ENCODE results near the gene DIPK1A.

DIPK1A gene

DNA sequence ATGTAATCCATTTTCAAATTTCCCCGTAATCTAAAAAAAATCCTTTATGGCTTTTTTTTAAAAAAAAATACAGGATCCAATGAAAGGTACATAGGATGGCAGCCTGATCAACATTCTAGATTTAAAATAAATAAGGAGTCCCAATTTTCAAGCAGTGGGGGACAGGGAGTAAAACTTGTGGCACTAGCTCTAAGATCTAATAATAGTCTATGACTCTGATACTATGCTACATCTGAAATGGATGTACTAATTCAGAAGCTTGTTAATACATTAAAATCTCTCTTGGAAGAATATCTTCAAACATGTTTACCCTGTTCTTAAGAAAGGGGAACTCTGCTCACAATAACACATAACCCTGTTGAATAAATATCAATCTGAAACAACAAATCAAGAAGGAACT, 8.5 kb downstream of the DIPK1A start:
- DNase-seq (ENCODE audit: low spot score) = no peak

DNA sequence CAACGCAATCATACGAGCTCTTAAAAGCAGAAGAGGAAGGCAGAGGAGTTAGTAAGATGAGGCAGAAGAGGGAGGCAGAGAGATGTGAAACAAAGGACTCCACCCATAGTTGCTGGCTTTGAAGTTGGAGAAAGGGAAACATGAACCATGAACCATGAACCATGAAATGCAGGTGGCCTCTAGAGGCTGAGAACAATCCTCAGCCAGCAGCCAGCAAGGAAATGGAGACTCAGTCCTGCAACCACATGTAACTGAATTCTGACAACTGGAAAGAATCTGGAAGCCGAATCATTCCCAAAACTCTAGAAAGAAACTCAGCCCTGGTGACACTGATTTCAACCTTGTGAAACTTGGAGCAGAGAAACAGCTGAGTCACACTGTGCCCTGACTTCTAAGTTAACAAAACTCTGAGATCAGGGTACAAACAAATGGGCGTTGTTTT, 10.1 kb downstream of the DIPK1A start:
- DNase-seq (ENCODE audit: low spot score) = peak; percentile 71

DNA sequence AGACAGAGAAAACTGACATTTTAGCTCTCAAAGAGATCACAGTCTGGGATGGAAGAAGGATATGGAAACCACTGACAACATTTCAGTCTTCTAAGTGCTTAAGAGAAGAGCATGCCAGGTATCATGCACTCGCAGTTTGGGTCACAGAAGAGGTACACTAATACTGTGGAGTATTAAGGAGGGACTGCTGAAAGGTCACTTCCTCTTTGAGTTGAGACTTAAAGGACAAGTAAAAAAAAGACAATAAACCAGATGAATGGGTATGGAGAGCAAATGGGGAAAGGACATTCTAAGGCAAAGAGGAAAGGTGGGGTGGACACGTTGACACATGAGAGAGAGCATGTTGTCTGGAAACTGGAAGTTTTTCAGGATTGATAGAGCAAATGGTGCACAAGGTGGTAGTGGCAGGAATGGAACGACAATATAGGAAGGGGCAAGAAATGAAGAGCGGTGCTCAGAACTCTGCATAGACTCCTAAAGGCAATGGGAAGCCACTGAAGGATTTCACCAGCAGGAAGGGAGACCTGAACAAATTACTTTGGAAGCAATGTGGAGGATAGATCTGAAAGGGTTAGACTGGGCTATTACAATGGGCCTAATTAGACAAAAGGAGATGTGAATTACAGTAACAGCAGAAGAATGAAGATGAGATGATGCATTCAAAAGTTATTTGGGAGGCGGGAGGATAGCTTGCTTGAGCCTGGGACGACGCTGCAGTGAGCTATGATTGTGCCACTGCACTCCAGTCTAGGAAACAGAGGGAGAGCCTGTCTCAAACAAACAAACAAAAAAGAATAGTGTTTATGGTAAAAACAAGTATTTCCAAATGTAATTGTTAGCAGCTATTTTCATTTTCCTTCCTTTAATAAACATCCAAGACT, 11.1 kb downstream of the DIPK1A start:
- DNase-seq (ENCODE audit: low spot score) = peak; percentile 71

DNA sequence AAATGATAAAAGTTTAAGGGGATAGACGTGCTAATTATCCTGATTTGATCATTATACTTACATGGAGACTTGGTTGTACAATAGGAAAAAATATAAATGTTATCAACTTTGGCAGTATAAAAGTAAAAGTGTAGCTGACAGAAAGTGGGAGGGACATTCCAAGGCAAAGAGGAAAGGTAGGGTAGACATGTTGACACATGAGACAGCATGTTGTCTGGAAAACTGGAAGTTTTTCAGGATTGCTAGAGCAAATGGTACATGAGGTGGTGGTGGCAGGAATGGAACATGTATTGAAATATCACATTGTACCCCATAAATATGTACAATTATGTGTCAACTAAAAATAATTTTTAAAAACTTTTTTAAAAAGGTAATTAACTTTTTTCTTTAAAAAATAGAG, 13.2 kb downstream of the DIPK1A start:
- DNase-seq (ENCODE audit: low spot score) = no peak

DNA sequence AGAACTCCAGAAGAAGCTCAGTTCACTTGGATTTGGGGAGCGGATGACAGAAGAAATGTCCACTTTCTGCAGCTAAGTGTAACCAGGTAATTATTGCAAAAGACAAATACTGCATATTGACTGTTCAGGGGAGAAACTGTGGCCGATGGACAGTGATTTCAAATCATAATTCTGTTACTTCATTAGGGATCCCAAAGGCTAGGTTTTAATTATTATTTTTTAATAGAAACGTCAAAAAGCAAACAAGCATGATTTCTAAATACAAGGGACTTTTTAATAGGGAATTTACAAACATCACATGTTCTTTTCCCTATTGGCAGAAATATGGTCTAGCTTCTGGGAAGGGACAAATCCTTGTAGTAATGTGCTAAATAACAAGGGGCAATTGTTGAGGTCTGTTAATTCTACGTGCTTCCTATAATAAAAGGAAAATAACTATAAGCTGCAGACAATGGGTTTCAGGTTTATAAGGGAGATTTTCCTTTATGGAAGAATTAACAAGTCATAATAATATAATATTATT, 15.5 kb downstream of the DIPK1A start:
- no peak for DNase-seq (ENCODE audit: low spot score)

DNA sequence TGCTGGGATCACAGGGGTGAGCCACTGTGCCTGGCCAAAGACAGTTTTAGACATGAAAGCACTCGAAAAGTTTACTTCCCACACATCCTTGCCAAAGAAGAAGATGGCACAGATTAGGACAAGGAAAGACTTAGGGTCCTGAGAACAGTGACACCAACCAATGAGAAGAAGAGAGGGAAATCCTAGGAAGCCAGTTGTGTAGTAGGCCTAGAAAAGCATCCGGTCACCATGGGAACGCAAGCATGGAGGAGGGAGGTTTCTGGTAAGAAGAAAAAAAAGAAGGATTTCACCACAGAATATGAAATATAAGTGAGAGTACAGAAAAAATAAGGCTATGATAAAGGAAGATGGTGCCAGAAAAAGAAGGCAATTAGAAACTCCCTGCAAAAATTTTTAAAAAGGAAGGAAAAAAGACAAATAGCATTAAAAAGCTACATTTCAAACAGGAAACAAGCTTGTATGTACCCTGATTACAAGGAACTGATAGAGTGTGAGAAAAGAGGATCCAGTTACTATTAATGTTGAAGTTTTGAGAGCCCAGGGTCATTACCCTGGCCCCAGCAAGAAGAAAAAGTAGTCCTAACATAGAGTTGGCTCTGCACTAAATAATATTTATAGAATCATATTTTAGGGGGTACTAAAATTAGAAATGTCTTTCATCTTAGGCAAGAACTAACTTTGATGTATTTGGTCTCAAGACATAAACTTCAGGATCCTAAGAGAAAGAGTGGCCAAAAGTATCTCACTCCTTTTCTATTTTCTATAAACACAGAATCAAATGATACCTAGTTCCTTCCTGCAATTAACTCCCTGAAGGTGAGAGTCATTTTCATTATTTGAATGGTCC, 16.1 kb downstream of the DIPK1A start:
- no peak for DNase-seq (ENCODE audit: low spot score)

DNA sequence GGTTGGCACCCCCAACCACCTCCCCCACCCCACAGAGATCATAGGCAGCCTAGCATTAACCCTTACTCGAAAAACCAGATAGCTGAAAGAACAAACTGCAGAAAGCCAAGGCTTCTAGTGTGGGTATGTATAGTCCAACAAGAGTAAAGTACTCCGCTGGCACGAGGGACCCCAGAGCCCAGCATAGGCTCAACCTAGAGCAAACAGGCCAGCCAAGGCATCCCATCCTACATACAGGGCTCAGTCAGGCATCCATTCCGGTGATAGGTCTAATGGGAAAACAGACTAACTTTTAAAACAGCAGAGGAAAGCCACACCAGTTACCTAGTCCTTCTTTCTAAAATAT, 17.8 kb downstream of the DIPK1A start:
- no peak for DNase-seq (ENCODE audit: low spot score)

DNA sequence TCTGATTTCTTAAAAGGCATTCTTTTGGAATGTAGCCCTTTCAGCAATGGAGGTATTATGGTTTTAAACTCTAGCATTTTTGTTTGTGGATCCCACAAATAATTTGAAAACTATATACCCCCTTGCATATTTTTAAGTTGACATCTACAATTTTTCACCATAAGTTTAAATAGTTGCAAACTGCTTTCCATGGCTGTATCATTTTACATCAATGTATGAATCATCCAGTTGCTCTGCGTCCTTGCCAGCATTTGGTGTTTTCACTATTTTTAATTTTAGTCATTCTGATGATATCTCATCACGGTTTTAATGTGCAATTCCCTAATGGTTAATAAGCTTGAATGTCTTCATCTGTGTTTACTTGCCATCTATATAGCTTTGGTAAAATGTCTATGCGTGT, 20.7 kb downstream of the DIPK1A start:
- DNase-seq (ENCODE audit: low spot score) = no peak

DNA sequence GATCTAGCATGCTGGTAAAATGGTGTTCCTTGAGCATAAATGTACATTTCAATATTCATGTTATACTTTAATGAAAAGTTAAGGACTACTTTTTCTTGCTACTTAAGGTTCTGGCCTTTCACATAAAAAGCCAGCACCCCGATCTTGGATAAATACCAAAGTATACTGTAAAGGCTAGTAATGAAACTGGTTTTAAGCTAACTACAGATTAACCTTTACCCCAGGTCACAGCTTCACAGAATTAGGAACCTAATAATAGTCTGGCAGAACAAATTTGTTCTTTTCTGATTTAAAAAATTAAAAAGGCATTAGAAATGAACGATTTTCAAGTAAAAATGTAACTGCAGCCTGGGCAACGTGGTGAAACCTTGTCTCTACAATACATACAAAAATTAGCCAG, 23.5 kb downstream of the DIPK1A start:
- DNase-seq (ENCODE audit: low spot score) = no peak

DNA sequence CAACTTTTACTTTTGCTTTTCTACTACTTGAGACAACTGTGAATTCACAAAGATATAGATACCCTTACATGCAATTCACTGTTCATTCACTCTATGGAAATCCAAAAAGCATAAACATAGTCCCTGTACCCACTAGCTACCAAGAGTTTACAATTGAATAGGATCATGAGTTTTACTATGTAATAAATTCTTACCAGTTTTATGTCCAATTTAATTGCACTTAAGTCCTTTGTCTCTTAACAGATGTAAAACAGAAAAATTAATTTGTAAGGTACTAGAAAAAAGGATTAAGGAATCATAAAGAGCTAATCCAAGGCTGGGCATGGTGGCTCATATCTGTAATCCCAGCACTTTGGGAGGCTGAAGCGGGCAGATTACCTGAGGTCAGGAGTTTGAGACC, 24.4 kb downstream of the DIPK1A start:
- DNase-seq (ENCODE audit: low spot score) = no peak

DNA sequence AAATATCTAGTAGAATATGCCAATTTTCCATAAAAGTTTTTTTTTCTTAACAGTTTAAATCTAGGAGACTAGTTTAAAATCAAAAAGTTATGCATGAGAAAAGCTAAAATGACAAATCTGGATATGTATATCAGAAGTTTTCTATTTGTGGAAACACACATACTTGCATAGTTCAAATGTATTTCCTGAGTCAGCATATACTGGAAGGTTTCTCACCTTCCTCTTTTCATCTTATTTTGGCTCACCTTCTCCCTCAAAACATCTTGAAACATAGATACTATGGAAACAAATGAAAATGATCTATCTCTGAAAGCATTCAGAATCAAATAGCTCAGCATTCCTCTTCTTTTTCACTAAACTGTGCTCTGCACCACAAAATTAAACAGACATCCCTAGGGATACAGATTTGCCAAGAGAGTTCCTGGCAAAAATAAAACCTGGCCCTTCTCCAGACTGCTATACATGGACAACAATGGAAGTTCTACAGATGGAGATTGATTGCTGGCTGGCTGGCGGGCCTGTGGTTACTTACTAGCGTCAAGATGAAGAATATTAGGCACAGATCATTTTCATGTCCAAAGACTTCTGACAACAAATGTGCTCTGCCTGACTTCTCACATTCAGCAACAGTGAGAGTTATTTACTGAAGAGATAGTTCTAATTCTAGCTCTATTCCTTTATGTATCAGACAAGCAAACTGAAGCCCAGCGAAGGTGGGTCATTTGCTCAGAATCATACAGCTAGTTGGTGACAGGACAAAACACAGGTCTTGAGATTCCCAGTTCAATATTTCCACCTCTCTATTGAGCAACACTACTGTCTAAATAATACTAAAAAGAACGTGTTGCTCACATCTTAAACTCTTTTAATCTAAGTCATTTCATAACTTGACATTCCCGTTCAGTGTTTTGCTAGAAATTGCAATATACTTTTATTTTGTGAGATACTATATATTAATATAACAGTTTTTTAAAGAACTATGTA, 26.6 kb downstream of the DIPK1A start:
- peak; percentile 80 for DNase-seq (ENCODE audit: low spot score)

DNA sequence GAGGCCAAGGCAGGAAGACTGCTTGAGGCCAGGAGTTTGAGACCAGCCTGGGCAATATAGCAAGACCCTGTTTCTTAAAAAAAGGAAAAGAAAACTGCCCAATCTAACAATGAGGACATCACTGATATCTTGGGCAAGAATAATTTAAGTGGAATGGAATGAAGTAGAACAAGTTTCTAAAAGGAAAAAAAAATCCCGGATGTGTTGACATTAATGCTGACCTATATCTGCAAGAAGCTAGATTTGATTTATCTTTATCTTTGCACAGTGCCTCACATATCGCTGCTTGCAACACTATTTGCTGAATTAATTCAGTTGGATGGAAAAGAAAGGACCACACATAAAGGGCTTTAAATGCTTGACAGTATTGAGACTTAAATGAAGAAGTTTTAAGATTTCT, 27.8 kb downstream of the DIPK1A start:
- DNase-seq (ENCODE audit: low spot score) = no peak

DNA sequence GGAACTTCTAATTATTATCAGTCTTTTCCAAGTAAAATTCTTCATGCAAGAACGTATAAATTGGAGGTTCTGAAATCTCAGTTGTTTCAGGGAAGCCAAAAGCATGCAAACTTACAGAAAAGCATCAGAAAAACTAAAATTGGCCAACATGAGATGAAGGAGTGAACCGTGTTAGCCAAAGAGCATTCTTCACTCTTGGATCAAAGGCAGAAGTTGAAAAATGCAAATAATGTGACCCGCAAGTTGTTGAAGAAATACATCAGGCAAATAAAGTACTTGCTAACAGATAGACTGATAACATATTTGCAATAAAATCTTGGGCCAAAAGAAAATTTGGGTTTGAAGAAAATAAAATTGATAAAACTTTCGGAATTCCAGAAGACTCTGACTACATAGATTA, 29.6 kb downstream of the DIPK1A start:
- no peak for DNase-seq (ENCODE audit: low spot score)

DNA sequence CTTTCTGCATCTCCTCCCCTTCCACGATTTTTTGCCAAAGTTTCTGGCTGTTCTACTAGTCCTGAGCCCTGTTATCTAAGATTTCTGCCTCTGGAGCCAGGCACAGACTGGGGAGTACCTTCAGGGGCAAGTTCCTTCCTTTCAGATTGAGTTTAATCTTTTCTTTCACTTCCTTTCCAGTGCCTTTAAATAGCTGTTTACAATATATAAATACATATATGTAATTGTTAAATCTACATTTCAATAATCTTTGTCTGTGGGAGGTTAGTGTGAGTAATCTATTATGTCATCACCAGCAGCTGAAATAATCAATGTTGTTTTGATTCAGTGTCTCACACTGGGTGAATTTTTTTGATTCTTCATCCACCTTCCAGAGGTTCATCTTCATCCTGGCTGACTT, 31.8 kb downstream of the DIPK1A start:
- DNase-seq (ENCODE audit: low spot score) = no peak

DNA sequence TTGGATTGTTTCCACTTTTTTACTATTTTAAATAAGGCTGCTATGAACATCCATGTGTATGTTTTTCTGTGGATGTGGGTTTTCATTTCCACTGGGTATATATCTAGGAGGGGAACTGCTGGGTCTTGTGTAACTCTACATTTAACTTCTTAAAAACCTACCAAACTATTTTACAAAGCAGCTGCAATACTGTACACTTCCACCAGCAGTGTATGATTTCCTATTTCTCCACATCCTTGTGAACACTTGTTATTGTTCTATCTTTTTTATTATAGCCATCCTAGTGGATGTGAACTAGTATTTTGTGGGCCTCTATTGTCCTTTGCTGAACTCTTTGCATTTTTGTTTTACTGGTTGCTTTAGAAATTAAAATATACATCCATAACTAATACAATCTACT, 33.4 kb downstream of the DIPK1A start:
- no peak for DNase-seq (ENCODE audit: low spot score)

DNA sequence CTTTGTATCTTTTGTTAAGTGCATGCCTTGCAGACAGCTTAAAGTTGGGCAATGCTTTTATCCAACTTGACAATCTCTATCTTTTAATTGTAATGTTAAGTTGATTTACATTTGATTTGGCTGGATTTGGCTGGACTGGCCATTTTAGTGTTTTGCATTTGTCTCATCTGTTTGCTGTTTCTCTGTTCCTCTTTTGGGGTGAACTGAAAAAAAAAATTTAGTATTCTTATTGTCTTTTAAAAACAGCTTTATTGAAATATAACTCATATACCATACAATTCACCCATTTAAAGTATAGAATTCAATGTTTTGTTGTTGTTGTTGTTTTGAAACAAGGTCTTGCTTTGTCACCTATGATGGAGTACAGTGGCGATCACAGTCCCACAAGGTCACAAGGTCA, 34.4 kb downstream of the DIPK1A start:
- DNase-seq (ENCODE audit: low spot score) = no peak

DNA sequence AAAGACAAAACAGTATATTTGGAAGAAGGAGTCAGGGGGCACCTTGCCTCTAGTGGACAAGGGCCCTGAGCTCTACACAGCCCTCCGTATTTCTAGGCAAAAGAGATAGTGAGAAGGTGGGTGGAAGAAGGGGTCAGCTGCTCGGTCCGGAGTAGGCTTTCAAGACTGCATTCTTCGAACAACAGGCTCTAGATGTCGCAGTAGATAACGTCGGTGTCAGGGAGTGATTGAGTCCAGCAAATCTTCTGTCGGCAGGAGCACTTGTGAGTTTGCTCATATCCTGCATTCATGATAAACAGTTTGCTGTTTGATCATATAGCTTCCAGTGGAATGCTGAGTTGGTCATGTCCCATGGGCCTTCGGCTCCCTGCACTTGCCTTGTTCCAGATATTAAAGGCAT, 36.8 kb downstream of the DIPK1A start:
- no peak for DNase-seq (ENCODE audit: low spot score)

DNA sequence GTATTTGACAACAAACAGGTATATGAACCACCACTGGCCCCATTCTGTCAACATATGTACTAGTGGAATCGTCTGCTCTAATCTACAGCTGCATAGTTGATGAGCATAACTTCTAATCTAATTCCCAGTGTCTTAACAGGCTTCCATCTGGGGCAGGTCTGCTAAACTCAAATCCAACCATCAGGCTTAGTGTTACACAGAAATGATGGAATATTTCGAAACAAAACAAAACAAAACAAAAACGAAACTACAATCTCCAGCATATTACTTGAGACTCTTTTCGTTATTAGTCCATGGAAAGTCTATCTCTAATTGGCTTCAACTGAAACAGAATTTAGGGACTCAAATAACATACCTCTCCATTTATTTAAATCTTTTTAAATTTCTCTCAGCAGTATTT, 37.6 kb downstream of the DIPK1A start:
- DNase-seq (ENCODE audit: low spot score) = peak; percentile 12

DNA sequence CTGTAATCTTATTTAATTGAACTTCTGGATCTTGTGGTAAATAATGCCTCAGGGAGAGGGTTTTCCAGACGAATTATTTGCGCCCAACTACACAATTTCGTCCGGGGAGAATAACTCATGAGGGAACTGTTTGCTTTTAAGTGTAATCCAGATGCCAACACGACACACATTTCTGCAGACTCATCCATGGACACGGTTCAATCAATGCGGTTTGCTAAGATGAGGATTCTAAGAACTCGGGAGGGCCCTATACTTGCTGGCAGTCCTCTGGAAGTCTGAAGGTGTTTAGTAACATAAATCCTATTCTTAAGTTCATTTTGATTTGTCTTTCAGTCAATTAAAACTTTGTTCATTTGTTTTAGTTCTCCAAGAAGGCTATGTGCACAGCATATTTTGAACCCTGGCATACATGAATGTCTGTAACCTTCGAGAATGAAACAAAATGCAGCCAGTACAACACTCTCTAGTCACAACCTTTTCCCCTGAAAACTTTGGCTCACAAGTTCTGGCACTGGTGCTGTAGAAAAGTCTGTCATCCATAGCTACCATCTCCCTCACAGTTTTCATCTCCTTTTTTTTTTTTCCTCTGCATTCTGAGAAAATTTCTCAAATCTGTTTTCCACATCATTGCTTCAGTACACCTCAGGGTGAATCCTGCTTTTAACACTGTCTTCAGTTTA, 38.8 kb downstream of the DIPK1A start:
- DNase-seq (ENCODE audit: low spot score) = peak; percentile 71

DNA sequence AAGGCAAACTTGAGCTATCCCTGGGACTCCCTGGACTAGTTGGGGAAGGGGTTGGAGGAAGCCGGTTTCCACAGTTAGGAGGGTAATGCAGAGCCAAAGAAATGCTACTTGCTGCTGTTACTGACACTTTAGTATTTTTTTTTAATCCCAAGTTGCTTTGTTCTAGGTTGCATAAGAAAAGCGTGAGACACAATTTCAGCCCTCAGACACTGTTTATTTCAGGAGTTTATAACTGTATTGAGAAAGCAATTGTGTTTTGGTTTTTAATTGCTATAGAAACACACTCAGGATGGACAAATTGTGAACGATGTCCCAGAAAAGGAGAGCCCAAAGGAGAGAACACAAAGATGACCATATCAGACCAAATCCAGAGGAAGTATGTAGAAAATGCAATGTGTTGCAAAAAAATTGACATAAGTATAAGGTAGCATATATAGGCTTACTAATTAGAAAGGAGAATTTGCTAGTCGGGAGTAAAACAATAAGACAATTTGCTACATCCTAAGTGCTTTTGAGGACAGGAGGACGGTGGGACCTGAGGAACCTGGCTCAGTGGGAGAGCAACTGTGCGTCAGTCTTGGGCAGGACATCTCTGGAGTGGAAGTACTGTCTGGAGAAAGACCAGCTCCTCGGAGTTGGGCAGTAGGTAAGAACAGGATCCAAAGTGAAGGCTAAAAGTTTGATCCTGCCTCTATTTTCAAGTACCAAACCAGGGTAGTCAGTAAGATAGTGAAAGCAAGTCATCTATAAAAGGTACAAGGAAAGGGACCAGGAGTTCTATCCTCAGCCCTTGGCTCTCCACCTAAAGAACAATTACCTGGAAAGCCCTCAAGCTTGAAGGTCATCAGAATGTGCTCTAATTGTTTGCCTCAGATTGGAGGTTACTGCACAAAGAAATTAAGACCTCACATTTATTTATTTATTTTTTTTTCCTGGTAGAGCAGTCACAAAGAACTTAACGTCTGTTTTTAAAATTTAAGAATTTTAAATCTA, 39.9 kb downstream of the DIPK1A start:
- no peak for DNase-seq (ENCODE audit: low spot score)
